Fibroblast of peridontal ligament (primary cell): ENCODE data around the gene FERMT2.
A peak's percentile ranks its signal among the peaks of the same experiment; 100 is the strongest.
"Not testable (repeated sequence)": the region's sequence is repeated elsewhere in the genome, so short reads cannot be mapped to it uniquely, and the experiment has no call there.

ENCODE experiments used
- DNase-seq: peaks from one replicate; pipeline ENCODE4 v3.0.0-alpha.2; 2010; ENCODE audit errors: extremely low read depth

FERMT2 gene

DNA sequence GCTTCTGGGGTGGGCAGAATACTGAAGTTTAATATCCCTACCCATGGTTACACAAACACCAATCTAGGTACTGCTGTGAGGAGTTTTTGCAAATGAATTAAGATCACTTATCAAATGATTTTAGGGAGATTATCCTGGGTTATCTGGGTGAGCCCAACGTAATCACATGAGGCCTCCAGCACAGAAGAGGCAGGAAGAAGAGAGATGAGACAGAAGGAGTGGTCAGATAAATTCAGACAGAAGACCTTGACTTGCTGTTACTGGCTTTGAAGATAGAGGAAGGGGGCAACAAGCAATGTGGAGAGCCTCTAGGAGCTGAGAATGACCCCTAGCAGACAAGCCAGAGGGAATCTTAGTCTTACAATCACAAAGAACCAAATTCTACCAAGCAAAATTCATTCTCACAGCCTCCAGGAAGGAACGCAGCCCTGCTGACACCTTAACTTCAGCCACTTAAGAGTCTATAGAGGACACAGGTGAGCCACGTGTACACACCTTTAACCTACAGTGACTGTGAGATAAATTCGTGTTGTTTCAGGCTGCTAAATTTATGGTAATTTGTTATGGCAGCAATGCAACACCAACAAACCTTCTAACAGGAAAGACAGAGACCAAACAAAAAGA, 49.4 kb downstream of the FERMT2 start:
- no peak for DNase-seq

DNA sequence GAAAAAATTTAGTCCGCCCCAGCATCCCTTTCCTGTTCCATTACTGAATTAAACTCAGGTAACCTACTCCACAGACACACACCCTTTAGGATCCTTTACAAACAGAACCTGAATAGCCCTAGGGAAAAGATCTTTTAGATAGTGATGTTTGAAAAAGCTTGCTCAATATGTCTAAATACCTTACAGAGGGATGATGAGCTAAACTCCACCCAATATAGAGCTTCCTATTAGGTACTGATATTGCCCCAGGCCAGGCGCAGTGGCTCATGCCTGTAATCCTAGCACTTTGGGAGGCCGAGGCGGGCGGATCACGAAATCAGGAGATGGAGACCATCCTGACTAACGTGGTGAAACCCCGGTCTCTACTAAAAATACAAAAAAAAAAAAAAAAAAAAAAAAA, 50.1 kb downstream of the FERMT2 start:
- DNase-seq, result no peak

DNA sequence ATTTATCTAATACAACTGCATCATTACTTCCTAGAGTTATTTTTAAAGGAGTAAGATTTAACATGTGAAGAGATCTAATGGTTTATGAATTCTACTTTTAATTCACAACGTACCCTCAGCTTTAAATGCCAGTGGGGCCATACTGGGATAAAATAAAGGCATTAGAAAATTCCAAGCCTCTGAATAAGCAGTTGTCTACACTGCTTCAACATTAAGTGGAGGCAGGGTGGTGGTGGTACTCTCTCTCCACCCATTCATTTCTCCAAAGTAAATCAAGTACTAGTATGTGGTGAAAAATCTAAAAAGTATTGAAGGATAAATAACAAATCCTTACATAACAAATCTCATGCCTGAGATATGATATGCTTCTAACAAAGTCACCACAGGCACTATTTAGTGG, 52.4 kb downstream of the FERMT2 start:
- no peak for DNase-seq

DNA sequence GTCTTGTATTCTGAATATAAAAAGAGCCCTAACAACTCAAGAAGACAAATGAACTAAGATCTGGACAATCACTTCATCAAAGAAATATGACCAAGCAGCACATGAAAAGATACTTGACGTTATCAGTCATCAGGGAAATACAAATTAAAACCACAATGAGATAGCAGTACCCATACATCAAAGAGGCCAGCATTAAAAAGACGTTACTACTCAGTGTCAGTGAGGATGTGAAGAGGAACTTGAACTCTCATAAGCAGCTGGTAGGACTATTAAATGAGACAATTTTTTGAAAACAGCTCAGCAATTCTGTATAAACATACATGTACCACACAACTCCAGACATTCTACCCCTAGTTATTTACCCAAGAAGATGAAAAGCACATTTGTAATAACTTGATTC, 55.9 kb downstream of the FERMT2 start:
- DNase-seq, result peak; percentile 56

DNA sequence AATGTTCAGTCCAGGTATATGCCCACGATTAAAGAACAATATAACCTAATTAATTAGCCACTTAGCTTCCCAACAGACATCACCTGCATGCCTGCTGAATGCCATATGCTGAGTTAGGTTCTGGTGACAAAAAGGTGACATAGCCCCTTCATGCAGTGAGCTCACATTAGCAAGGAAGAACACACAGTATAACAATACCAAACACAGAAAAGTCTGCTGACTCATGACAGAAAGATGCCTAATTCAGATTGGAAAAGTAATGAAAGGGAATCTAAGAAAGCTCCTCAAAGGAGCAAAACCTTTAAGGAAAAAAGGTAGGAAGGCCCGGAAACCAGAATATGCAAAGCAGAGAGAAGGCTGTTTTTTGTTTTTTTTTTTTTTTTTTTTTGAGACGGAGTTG, 59.0 kb downstream of the FERMT2 start:
- DNase-seq, result no peak

DNA sequence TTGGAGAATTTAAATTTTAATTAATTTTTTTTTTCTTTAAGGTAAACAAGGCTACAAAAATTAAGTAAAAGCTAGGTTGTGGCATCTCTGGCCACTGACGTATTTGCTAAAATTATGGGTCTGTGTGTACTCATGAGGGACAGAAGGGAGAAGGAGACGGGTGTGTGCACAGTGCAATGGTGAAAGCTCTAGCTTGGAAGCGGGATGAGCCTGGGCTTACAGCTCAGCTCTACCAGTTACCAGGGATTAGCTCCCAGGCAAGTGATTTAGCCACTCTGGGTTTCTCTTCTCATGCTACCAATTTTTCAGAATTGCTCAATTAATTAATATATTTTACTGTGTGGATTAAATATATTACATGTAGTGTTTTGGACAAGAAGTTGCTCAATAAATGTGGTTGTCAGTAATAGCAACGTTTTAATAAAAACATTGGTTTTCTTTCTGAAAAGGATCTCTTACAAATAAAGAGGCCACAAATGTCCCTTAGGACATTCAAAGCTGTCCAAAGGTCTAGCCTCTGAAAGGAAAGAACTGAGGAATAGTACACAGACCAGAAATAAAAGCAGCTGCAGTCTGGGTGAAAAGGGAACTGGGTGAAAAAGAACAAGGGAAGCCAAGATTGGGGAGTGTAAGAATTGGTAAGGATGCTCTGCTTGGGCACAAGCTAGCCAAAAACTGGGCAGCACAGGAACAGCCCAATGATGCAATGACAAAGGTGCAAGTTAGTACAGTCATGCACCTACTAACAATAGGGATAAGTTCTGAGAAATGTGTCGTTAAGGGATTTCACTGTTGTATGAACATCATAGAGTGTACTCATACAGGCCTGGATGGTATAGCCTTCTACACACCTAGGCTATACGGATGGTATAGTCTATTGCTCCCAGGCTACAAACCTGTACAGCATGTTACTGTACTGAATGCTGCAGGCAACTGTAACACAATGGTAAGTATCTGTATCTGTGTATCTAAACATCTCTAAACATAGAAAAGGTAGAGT, 61.7 kb downstream of the FERMT2 start:
- no peak for DNase-seq

DNA sequence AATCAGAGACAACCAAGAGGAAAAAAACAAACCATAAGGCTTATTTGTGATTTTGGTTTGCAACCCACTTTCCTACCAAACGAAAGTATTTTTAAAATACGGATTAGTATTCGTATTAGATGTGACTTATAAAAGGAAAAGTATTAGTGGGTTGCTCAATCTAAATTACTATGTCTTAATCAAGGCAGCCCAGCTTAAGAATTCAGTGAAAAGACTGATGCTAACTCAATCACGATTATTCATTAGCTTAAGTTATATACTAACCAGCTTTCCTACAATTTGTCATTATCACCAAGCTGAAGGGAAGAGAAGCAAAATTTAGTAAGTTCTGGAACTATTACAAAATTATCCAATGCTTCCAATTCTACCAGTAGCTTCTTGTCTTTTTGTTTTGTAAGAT, 62.7 kb downstream of the FERMT2 start:
- no peak for DNase-seq

DNA sequence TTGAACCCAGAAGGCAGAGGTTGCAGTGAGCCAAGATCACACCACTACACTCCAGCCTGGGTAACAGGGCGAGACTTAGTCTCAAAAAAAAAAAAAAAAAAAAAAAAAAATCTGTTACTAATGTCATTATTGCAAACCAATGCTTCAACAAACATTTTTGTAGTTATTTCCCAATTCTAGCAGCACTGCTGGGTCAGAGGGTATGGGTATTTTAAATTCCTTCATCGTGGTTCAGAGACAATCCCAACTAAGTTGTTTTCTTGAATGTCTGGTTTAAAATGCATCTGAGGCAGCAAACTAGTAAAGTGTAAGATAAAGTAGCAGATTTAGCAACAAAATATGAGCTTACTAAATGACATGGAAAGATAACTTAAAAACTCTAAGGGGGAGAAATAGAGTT, 65.6 kb downstream of the FERMT2 start:
- peak; percentile 66 for DNase-seq

DNA sequence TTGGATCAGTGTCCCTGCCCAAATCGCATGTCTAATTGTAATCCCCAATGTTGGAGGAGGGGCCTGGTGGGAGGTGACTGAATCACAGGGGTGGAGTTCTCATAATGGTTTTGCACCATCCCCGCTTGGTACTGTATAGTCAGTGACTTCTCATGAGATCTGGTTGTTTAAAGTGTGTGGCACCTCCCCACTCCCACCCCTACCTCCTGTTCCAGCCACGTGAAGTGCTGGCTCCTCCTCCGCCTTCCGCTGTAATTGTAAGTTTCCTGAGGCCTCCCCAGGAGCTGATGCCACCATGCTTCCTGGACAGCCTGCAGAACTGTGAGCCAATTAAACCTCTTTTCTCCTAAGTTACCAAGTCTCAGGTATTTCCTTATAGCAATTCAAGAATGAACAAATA, 67.2 kb downstream of the FERMT2 start:
- no peak for DNase-seq

DNA sequence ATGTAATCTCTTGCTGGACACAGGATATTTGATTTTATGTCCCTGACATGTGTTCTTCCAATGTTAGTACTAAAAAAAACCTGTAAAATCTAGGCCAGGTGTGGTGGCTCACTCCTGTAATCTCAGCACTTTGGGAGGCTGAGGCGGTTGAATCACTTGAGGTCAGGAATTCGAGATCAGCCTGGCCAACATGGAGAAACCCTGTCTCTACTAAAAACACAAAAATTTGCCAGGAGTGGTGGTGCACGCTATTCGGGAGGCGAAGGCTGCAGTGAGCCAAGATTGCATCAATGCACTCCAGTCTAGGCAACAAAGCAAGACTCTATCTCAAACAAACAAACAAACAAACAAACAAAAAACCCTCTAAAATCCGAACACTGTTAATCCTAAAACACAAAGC, 68.0 kb downstream of the FERMT2 start:
- DNase-seq, result no peak

DNA sequence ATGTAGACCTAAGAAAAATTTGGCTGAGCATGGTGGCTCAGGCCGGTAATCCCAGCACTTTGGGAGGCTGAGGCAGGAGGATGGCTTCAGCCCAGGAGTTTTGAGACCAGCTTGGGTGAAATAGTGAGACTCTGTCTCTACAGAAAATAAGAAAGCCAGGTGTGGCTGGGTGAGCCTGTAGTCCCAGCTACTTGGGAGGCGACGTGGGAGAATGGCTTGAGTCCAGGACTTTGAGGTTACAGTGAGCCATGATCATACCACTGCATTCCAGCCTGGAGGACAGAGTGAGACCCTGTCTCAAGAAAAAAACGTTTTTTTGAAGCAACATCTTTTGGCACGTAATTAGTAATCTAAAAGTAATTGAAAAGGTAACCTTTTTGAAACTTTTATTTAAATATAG, 70.9 kb downstream of the FERMT2 start:
- DNase-seq, result no peak

DNA sequence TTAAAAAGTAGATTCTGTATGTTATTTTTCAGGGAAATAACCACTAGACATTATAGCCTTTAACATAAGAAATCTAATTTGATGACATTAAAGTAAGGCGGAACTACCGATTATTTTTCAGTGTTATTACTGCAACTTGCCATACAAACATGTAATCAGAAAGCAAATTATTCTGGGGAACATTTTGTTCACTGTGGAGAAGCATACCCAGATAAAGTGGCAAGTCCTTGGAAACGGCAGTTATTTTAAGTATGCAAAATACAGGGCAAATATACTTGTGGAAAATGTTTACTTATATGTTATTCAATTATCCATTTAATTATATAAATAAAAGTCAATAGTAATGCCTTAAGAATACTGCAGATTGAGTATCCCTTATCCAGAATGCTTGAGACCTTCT, 71.9 kb downstream of the FERMT2 start:
- no peak for DNase-seq

DNA sequence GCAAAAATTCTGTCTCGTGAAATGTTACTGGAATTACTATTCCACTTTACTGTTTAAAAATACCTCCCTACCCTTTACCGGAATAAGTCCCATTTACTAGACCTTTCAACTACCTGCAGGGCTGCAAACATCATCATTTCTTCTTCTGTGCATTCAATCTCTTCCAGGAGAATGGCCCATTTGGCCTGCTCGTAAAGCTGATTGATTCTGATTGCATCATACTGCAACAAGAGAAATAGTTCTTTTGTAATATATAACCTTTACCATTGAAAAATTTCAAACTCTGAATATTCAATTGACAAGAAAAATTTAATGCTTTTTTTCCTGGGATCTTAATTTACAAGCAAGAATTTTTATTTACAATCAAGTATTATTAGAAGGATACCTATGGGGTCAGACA, 72.4 kb downstream of the FERMT2 start:
- peak; percentile 47 for DNase-seq

DNA sequence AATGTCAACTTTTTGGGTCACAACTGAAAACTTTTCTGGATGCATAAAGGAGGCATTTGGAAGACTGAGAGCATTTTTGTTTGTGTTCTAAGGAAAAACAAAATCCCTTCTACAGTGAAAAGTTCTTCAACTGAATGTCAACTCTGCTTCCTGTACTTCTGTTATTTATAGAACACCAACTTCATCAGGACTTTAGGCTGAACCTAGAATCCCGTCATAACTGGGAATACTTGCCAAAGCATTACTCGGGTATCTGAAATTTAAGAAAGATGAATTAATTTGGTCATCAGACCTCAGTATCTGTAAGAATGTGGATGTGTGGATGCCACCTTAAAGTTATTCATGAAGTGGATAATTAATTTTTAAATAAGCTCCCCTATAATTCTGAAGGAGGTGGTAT, 73.2 kb downstream of the FERMT2 start:
- DNase-seq, result peak; percentile 75

DNA sequence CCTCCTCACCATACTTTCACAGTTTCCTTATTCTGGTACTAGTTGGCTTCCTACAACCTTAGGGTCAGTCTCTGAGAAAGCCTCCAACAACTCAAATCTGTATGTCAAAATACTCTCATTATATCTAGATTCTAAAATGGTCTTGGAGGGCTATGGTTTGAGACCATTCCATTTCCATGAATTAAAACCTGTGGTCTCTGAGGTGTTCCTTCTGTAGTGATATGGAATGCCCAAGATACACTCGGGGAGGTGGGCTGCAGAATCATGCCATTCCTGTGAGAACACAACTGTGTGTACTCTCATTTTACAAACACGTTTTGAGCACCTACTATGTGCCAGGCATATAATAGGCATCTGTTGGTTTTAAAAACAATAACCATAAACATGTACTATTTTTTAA, 74.0 kb downstream of the FERMT2 start:
- DNase-seq, result no peak

DNA sequence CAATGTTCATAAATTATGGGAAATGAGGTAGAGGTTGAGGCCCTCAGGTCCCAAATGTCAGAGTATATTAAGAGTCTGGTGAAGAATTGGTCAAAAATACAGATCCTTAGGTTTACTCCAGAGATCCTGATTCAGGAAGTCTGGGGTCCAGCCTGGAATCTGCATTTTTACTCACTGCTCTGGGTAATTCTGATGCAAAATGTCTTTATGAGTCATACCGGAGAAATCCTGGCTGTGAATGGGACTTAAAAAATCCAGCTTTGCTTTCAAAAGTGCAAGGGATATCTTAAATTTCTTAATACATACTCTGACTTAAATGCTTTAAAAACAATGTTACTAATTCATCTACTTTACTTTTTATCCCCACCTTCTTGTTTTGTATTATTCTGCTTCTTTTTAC, 74.5 kb downstream of the FERMT2 start:
- DNase-seq, result peak; percentile 68

DNA sequence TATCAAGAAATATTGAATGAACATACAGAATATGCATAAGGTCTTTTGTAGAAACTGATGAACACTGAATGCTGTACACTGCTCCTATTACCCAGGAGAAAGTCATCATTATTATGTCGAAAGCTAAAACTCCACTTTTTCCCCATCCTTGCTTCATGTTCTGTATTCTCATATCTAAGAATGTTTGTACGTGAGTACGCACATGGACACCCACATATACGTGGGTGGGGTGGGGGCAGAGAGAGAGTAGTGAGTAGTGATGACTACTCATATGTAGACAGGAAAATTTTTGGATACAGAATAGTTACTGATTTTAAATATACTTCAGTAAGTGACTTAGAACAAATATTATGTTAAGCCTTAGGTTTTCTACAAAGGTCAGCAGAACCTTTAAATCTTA, 75.1 kb downstream of the FERMT2 start:
- DNase-seq, result no peak

DNA sequence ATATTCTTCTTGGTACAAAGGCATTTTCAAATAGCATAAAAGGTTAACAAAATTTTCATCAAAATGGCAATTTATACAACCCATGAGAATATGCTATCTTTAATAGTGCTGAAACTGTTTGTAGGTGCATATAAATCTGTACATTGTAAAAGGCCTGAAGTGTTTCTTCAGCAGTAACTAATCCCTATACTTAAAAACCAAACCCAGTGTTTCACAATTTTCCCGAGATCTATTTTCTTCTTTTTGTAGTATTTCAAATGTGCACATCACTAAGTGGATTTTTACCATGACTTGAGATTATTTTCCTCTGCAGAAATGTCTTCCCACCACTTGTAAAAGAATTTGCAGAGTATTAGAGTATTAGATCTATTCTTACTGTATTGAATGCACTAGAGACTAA, 76.5 kb downstream of the FERMT2 start:
- DNase-seq, result no peak

DNA sequence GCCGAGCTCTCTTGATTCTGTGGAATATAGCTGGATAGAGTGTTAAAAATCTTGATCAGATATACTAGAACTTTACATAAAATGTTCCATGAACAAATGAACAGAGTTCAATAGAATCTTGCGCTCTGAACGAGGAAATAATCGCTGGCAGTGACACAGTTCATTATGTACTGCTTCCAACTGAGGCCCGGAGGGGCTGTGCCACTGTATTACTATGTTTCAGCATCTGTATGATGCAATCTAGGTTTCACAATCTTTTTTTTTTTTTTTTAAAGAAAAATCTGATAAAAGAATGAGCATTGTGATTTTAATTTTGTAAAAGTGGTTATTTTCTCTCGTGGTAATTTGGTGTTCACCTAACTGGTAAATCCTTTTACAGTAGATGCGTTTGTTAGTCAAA, 77.2 kb downstream of the FERMT2 start:
- peak; percentile 68 for DNase-seq

DNA sequence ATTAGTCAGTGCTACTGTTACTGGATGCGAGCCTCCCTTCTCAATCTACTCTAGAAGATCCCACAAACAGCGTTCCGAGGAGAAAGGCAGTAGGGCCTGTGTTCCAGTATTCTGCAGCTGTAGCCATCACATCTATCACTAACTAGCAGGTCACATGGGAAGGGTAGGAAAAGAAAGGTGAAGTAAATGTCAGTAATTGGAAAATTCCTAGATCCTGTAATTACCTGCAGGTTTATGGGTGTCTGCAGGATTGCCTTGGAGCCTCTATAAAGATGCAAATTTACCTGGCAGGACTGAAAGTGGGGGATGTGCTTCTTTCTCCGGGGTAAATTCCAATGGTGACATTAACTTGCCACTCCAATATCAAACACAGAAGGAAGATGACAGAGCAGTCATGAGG, 77.8 kb downstream of the FERMT2 start:
- DNase-seq, result no peak

DNA sequence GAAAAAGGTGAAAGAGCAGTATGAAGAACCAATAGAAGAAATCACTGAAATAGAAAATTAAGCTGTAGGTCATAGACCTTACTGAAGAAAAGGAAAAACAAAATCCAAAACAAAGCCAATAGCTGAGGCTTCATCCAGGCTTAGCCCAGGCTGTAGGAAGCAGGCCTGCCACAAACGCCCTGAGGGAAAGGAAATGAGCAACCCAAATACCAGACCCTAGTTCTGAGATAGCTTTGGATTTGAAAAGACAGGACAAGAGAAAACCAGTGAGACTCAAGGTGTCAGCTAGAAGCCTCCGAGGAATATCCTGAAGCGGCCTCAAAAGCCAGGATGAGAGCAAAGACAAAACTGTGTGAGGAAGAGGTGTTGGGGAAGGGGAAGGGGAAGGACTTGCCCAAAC, 79.2 kb downstream of the FERMT2 start:
- DNase-seq, result no peak

DNA sequence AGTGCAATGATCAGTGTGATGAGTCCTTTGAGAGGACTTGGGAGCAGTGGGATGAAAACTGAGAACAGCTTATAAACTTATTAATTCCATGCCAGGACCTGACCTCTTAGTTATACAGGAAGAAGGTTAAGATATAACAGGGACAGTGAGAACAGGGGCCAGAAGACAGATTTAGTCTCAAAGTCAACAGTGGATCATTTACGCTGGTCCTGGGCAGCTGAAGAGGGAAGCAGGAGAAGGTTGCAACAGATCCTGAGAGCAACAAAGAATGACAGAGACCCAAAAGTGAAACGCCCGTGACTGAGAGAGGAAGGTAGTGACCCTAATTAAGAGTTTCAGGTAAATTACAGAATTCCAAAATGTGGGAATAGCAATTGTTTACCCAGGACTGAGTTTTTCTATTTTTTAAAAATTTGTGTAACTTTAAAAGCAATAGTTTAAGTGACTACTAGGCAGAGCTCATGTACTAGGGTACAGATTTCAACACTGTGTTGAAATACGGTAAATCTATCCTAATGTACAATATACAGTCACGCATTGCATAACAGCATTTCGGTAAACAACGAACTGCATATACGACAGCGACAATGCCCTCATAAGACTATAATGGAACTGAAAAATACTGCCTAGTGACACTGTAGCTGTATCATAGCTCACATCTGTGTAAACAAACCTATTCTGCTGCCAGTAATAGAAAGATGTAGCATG, 81.8 kb downstream of the FERMT2 start:
- DNase-seq, result no peak

DNA sequence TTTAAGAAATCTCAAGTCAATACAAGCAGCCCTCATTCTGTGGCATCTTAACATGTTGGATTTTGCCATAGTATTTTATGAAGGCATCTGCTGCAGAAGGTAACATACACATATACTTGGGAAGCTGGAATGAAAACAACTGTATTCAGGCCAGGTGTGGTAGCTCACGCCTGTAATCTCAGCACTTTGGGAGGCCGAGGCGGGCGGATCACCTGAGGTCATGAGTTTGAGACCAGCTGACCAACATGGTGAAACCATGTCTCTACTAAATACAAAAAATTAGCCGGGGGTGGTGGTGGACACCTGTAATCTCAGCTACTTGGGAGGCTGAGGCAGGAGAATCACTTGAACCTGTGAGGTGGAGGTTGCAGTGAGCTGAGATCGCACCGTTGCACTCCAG, 86.0 kb downstream of the FERMT2 start:
- not testable (repeated sequence) for DNase-seq
